HUES6 (cell line): Measurements from ENCODE around the gene ROBO1.

ENCODE experiments used
- H3K27ac ChIP-seq: 2 replicates; pipeline ENCODE4 v1.7.0; 2013; ENCODE audit warnings: low read depth, mild to moderate bottlenecking, low read length, inconsistent platforms
- H3K27me3 ChIP-seq: 2 replicates; pipeline ENCODE4 v1.6.1; 2013; ENCODE audit warnings: low read length; ENCODE audit not compliant: control insufficient read depth, insufficient read depth
- H3K36me3 ChIP-seq: 2 replicates; pipeline ENCODE4 v1.6.1; 2013; ENCODE audit warnings: low read length; ENCODE audit not compliant: control insufficient read depth, insufficient read depth
- H3K4me1 ChIP-seq: 2 replicates; pipeline ENCODE4 v1.6.1; 2013; ENCODE audit warnings: low read length; ENCODE audit not compliant: control insufficient read depth, insufficient read depth
- H3K4me3 ChIP-seq: 2 replicates; pipeline ENCODE4 v1.5.1; 2013; ENCODE audit warnings: low read depth, low read length
- H3K9ac ChIP-seq: one replicate; pipeline ENCODE4 v1.6.1; 2013; ENCODE audit warnings: mild to moderate bottlenecking, low read length
- H3K9me3 ChIP-seq: 2 replicates; pipeline ENCODE4 v1.6.1; 2013; ENCODE audit warnings: low read depth, low read length; ENCODE audit not compliant: control insufficient read depth, insufficient read depth

The ROBO1 gene

DNA sequence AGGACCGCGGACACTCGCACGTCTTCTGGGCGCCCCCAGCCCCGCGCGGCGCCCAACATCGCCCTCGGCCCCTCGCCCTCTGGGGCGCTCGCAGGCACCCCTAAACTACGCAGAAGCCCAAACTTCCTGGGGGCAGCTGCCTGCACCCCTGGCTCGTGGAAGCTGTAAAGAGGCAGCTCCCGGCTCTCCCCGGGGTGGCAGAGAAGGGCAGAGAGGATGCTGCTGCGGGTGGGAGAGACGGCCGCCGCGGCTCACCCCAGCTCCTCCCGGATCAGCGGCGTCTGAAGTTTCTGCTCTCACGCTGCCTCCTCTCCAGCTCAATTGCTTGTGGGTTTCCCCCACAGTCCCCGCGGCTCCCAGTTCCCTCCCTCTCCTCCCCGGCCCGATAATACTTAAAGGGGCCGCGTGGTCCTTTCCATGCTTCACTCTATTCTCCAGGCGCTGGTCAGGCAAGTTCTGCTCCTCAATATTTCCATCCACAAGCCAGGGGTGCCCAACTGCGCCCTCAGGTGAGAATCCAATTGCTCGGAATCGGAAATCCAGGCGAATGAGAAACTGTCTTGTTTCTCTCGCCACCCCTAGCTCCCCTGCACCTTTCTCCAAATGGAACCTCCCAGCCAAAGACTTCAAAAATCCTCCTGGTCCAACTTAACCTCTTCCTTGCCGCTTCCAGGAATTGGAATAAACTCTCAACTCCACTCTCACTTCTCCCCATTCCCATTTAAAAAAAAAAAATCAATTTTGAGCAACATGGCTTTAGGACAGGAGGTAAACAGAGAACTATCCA lies 748.5 kb downstream of the ROBO1 start:
- Histone ChIP-seq H3K27me3 (no peaks in the 10 kb centered on the region), H3K36me3 (no peaks in the 10 kb centered on the region), H3K4me1 (peaks cover 12% of the 10 kb centered on the region), H3K9ac (peak overlapping the region; percentile 95), H3K4me3 (peak overlapping the region; percentile 73), H3K27ac (peak overlapping the region; percentile 98), H3K9me3 (no peaks in the 10 kb centered on the region)

DNA sequence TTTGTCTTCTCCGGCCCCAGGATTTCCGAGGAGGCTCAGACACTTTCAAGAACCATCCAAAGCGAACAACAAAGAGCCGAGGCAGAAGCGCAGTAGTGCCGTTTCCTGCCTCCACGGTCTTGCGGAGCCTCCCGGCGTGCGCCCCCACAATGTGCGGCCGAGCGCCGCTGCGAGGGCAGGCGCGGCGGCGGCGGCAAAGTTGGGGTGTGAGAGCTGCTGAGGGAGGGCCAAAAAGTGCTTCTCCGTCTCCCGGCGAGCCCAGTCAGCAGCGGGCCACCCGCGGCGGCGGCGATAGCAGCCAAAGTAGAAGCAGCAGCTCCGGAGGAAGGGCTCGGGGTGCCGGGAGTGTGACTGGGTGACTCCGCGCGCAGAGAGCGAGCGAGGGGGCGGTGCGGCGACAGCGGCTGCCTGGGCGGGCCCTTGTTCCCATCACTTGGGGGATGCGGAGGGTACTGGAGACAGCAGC lies 749.1 kb downstream of the ROBO1 start:
- Histone ChIP-seq H3K36me3 (no peaks in the 10 kb centered on the region), H3K9ac (peak overlapping the region; percentile 95), H3K9me3 (no peaks in the 10 kb centered on the region), H3K4me1 (peaks cover 12% of the 10 kb centered on the region), H3K27me3 (no peaks in the 10 kb centered on the region), H3K27ac (peak overlapping the region; percentile 98; the same call in 1 of the 2 replicates), H3K4me3 (peak overlapping the region; percentile 73)

DNA sequence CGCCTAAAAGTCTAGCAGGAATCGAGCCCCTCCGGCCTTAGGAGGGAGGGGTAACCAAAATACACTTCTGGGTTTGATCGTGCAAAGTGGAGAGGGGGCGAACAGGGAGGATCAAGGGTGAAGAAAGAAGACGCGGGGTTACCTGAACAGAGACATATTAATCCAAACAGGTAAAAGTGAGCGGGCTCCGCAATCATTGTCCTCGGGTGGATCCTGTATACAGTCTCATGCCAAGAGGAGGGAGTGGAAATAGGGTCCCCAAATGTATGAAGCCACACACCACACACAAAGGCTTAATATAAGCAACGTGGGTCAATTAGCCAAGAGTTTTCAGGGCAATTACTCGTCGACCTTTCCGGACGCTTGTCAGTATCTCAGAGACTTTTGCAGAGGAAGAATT lies 749.5 kb downstream of the ROBO1 start:
- Histone ChIP-seq H3K9me3 (no peaks in the 10 kb centered on the region), H3K27me3 (no peaks in the 10 kb centered on the region), H3K4me1 (peaks cover 16% of the 10 kb centered on the region), H3K4me3 (peak overlapping the region; percentile 73), H3K9ac (peak overlapping the region; percentile 95), H3K27ac (peak overlapping the region; percentile 98; the same call in 1 of the 2 replicates), H3K36me3 (no peaks in the 10 kb centered on the region)

DNA sequence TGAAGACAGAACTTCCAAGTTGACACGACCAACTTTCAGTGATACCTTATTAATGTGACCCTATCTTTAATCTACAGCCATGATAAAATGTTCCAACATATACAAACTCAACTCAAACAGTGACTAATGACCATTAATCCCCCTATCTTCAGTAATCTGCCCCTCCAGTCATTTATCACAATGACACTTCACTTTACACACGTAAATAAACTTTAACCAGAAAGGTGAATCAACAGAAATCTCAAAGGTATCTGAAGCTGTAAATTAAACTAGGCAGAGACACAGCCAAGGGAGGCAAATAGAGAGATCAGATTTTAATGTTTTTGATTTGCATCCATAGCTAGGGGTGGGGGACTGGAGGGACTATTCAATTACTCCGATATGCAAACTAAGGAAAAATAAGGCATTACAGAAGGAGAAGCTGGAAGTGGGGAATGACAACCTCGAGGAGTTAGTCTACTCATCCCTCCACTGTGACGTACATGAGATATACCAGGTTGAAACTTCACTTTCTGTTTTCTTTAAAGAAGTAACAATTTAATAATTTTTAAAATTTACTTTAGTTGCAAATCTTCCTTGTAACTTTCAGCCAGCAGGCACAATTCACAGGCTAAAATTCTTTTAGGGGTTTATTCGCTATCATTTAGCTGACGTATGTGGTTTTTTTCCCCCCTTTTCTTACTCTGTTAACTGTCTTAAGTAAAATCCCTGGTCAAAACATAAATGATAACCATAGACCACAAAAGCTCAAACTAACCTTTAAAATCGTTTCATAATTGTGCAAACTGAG lies 751.0 kb downstream of the ROBO1 start:
- no peaks in the 10 kb centered on the region for H3K9me3 ChIP-seq
- no peaks in the 10 kb centered on the region for H3K27me3 ChIP-seq
- peaks cover 31% of the 10 kb centered on the region for H3K4me1 ChIP-seq
- no peaks in the 10 kb centered on the region for H3K36me3 ChIP-seq
- H3K9ac ChIP-seq, result peak overlapping the region; percentile 95
- peak overlapping the region; percentile 73 for H3K4me3 ChIP-seq
- H3K27ac ChIP-seq, result no peak overlapping the region

DNA sequence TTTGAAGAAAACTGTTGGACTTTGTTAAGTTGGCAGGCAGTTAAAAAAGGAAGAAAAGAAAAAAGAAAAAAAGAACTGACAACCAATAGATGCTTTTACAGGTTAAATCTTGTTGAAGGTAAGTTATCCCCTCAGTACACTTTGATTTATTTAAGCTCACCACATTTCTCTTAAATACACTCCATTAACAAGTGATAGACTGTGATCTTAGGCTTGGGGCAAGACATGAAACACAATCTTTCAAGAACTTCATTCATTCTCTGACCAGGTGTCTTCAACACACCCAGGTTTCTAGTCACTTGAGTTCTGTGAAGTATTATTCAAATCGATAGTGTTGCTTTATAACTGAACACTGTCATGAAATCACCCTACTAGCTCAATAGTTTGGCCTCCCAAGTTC lies 751.9 kb downstream of the ROBO1 start:
- Histone ChIP-seq H3K4me1 (peaks cover 31% of the 10 kb centered on the region), H3K36me3 (no peaks in the 10 kb centered on the region), H3K9me3 (no peaks in the 10 kb centered on the region), H3K27ac (no peak overlapping the region), H3K9ac (no peak overlapping the region), H3K4me3 (peak overlapping the region; percentile 73), H3K27me3 (no peaks in the 10 kb centered on the region)

DNA sequence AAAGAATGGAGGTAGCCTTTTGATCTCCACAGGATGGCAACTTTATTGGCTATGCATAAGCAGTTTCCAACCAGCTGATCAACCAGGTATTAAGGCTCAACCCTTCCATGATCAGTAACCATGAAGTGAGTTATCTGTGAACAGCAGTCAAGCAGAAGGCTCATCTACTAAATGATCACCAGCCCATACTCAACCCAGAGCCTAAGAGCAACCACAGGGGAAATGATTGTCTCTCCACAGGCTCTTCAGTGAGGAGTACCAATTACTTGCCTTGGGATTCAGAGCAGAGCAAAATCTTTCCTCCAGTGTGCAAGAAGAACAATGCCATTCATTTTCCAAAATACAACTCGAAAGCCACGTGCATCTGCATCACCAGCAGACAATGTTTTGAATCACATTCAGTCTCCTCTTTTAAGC lies 754.8 kb downstream of the ROBO1 start:
- Histone ChIP-seq H3K27me3 (no peaks in the 10 kb centered on the region), H3K36me3 (no peaks in the 10 kb centered on the region), H3K27ac (no peak overlapping the region), H3K9ac (no peak overlapping the region), H3K9me3 (no peaks in the 10 kb centered on the region), H3K4me3 (peak overlapping the region; percentile 29), H3K4me1 (peaks cover 28% of the 10 kb centered on the region)

DNA sequence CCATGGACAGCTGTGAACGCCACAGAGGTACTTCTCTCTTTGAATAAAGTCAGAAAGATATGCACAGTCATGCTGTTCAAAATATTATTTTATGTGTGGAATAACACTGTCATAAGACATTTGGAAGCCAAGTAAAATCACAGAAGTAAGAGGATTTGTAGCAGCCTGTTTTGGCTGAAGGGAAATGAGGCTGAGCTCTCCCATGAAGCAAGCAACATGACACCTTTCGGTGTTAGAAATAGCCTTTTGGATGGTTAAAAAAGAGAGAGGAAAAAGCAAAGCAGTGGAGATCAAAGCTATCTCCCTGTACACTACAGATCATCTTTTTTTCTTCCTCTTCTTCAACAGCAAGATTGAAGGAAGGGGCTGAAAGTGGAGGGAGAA lies 755.3 kb downstream of the ROBO1 start:
- Histone ChIP-seq H3K27me3 (no peaks in the 10 kb centered on the region), H3K4me1 (peaks cover 32% of the 10 kb centered on the region), H3K9me3 (no peaks in the 10 kb centered on the region), H3K9ac (no peak overlapping the region), H3K36me3 (no peaks in the 10 kb centered on the region), H3K27ac (no peak overlapping the region), H3K4me3 (peak overlapping the region; percentile 29)

DNA sequence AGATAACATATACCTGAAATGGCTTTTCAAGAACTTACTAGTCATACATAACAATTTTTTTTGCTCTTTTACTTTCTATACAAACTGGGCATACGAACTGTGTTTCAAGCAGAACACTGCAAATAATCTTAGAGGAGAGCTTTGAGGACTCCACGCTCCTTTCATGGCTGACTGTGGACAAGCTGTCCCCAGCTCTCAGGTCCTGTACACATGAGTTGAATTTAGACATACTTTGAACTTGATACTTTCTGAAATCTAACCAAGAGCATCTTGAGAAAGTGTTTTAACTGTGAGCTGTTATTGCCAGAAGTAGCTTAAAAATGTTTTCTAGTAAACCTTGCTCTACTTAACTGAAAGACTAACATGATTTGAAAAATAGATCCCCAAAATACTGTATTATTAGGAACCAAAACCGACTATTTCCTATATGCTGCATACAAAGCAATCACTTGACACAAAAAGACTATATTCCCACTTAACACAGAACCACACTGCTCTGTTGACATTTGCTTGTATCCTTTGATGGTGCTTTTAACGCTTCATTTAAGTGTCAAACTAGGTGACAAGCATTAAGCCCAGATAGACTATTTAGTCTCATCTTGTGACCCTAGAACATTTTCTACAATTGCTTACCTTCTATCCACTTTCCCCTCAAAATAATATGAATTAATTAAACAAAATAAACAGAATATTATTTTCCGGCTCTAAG lies 755.8 kb downstream of the ROBO1 start:
- H3K36me3 ChIP-seq, result no peaks in the 10 kb centered on the region
- no peaks in the 10 kb centered on the region for H3K9me3 ChIP-seq
- H3K4me1 ChIP-seq, result peaks cover 33% of the 10 kb centered on the region
- no peak overlapping the region for H3K27ac ChIP-seq
- no peaks in the 10 kb centered on the region for H3K27me3 ChIP-seq
- H3K9ac ChIP-seq, result no peak overlapping the region
- no peak overlapping the region for H3K4me3 ChIP-seq

DNA sequence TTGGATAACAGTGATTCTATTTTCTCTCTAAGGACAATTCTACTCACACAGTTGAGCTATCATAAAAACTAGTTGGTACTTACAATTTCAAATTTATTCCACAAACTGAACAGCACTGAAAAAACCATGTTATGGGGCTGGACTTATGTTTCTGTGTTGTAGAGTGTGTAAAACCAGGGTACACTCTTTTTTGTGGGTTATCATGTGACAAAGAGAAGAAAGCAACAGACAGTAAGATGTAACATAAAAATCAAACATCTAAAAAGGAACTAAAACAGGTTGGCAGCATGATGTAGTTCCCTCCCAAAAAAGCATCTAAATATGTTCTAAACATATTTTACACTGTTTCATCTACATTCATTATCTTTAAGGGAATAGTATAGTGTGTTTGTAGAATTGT lies 757.9 kb downstream of the ROBO1 start:
- Histone ChIP-seq H3K36me3 (no peaks in the 10 kb centered on the region), H3K4me1 (peaks cover 36% of the 10 kb centered on the region), H3K4me3 (no peak overlapping the region), H3K27me3 (no peaks in the 10 kb centered on the region), H3K27ac (no peak overlapping the region), H3K9ac (no peak overlapping the region), H3K9me3 (no peaks in the 10 kb centered on the region)

DNA sequence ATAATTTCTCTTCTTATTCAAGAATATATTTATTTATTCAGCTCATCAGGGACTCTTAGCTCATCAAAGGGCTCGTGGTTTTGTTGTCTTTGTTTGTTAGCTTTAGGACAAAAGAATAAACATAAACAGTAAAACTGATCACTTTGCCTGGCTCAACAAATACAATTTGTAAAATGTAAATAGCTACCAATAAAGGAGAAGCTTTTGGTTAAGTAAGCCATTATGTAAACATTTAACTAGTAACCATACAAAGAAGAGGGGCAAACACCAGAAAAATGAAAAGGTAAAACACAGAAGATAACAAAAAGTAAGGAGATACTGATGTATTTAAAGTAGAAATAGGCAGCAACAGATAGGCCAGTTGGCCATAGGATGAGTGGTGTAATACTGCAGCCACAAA lies 761.7 kb downstream of the ROBO1 start:
- H3K9me3 ChIP-seq, result no peaks in the 10 kb centered on the region
- no peaks in the 10 kb centered on the region for H3K27me3 ChIP-seq
- no peak overlapping the region for H3K4me3 ChIP-seq
- no peak overlapping the region for H3K27ac ChIP-seq
- no peak overlapping the region for H3K9ac ChIP-seq
- H3K4me1 ChIP-seq, result peaks cover 23% of the 10 kb centered on the region
- no peaks in the 10 kb centered on the region for H3K36me3 ChIP-seq
